Jurkat, Clone E6-1 (cell line): Measurements from ENCODE around the gene MED27.
"Not testable (repeated sequence)": the region's sequence is repeated elsewhere in the genome, so short reads cannot be mapped to it uniquely, and the experiment has no call there.

Experiments used
- DNase-seq: peaks from one replicate; pipeline ENCODE4 v3.0.0-alpha.2; 2011; ENCODE audit warnings: low read depth, low spot score
- H3K4me3 ChIP-seq: 2 replicates; pipeline ENCODE4 v1.5.1; 2011; ENCODE audit warnings: mild to moderate bottlenecking, low read length, control low read depth, moderate library complexity

MED27 gene

GRCh38 chr9:132078699-132079356, 839 bp downstream of the MED27 start:
- DNase-seq, result no peak
- peak overlapping the region; percentile 79 for H3K4me3 ChIP-seq

DNA sequence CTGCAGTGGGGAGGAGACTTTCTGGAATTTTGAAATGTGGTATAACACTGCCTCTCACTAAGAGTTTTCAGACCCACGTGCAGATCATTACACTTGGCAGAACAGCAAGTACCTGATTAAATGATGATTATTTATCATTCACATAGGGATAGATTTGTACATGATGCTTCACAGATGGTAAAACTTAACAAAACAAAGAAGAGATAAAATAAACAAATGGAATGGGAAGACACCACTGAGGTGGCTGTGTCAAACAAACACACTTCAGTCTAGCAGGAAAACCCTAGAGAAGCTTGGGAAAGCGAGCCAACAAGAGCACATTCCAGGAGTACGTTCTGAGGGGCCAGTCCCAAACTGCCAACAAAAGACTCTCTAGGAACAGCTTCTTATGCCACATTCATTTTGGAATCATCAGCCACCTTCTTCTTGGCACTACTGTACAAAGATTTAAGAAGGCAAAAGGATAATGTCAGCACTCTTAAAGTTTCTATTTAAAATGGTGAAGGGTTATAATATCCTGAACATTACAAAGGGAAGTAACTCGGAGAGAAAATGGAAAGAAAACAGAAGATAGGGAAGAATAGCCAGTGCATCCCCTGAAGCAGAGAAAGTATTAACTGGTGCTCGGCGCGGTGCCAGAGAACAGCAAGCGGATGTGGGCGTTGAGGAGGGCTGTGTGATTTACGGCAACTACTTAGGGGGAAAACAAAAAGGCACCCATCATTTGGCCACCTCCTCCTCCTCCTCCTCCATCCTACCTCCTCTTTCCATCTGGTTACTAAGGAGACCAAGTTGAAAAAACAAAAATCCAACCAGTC, 1.6 kb downstream of the MED27 start:
- peak overlapping the region; percentile 79 for H3K4me3 ChIP-seq
- peak; percentile 28 for DNase-seq

- DNase-seq, result no peak
- H3K4me3 ChIP-seq, result no peak overlapping the region
Measured at GRCh38 chr9:132075853-132076252, 3.8 kb downstream of the MED27 start.

DNA sequence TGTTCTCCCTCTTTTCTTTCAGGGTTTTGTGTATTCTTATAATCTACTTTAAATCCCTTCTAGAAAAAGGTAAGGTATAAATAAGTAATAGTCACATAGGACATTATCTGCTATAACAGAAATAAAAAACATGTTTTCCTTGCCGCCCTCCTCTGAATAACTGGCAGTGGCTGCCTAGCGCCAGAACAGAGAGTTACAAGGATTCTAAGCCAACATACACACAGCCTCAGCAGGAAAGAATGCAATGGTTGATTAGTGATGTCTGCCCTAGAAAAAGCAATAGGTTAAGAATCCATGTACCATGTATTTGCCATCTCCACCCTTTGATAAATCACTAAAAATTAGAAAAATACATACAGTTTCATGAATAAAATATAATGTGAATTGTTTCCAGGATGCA, 4.9 kb downstream of the MED27 start:
- DNase-seq, result no peak
- H3K4me3 ChIP-seq, result no peak overlapping the region

DNA sequence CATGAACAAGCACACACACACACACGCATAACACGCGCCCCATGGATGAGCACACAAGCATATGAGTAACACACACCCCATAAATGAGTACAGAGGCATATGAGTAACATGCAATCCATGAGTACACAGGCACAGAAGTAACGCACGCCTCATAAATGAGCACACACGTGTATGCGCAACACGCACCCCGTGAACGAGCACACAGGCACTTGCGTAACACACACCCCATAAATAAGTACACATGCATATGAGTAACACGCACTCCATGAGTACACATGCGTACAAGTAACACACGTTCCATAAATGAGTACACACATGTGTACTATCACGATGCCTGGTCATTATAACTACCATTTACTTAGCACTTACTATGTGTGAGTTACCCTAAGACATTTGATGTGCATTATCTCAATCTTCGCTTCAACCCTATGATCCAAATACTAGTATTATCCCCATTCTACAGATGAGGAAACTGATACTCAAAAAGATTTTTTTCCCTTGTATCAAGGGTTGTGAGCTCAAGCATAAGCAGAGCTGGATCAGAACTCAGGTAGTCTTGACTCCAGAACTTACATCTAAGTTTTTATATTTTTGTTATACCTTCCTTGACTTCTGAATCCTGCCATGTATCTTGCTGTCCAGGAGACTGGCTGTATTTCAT, 7.7 kb downstream of the MED27 start:
- H3K4me3 ChIP-seq, result no peak overlapping the region
- no peak for DNase-seq

GRCh38 chr9:132069046-132069898, 10.4 kb downstream of the MED27 start:
- no peak overlapping the region for H3K4me3 ChIP-seq
- DNase-seq, result no peak

- DNase-seq, result no peak
Measured at GRCh38 chr9:132068605-132069004, 11.1 kb downstream of the MED27 start.

GRCh38 chr9:132066511-132066910, 13.2 kb downstream of the MED27 start:
- H3K4me3 ChIP-seq, result no peak overlapping the region

More at GRCh38 chr9:132068605-132069004, 11.1 kb downstream of the MED27 start:
- no peak overlapping the region for H3K4me3 ChIP-seq

GRCh38 chr9:132066057-132066456, 13.6 kb downstream of the MED27 start:
- no peak overlapping the region for H3K4me3 ChIP-seq
- DNase-seq, result no peak

More at GRCh38 chr9:132066511-132066910, 13.2 kb downstream of the MED27 start:
- no peak for DNase-seq

- DNase-seq, result no peak
- no peak overlapping the region for H3K4me3 ChIP-seq
Measured at GRCh38 chr9:132063281-132063680, 16.4 kb downstream of the MED27 start.

- no peak for DNase-seq
- H3K4me3 ChIP-seq, result no peak overlapping the region
Measured at GRCh38 chr9:132062806-132063205, 16.9 kb downstream of the MED27 start.

GRCh38 chr9:132061526-132061925, 18.1 kb downstream of the MED27 start:
- H3K4me3 ChIP-seq, result no peak overlapping the region
- no peak for DNase-seq

- DNase-seq, result no peak
- H3K4me3 ChIP-seq, result no peak overlapping the region
Measured at GRCh38 chr9:132059361-132059760, 20.3 kb downstream of the MED27 start.

- DNase-seq, result not testable (repeated sequence)
Measured at GRCh38 chr9:132058226-132058625, 21.4 kb downstream of the MED27 start.

GRCh38 chr9:132056717-132057560, 22.7 kb downstream of the MED27 start:
- no peak overlapping the region for H3K4me3 ChIP-seq
- no peak for DNase-seq

More at GRCh38 chr9:132058226-132058625, 21.4 kb downstream of the MED27 start:
- H3K4me3 ChIP-seq, result not testable (repeated sequence)

DNA sequence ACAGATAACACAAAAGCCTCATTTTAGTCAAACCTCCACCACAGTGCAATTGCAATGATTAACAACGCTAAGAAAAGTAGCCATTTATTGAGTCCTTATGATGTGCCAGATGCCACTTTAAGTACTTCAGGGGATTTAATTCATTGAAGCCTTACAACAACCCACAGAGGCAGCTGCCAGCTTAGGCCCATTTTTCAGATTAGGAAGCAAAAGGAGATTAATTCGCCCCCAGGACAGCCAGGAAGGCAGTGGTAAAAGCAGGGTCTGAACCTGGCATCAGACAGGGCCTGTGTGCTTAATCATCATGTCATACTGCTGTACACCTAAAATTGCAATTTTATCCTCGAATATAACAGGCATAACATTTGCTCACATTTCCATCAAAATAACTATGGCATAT, 23.9 kb downstream of the MED27 start:
- no peak for DNase-seq

DNA sequence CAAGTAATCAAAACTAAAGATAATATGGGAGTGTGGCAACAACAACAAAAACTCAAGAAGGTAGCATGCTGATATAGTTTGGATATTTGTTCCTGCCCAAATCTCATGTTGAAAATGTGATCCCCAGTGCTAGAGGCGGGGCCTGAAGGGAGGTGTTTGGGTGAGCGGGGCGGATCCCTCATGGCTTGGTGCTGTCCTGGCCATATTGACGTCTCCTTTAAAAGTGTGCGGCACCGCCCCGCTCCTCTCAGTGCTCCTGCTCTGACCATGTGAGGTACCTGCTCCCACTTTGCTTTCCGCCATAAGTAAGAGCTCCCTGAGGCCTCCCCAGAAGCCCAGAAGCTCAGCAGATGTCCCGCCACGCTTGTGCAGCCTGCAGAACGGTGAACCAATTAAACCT, 25.6 kb downstream of the MED27 start:
- H3K4me3 ChIP-seq, result no peak overlapping the region
- no peak for DNase-seq

More for the DNA sequence above, 23.9 kb downstream of the MED27 start:
- H3K4me3 ChIP-seq, result no peak overlapping the region

GRCh38 chr9:132049900-132050299, 29.8 kb downstream of the MED27 start:
- DNase-seq, result no peak
- no peak overlapping the region for H3K4me3 ChIP-seq
